NCI-H2227 (cell line): ENCODE measurements around the gene KDR.

ENCODE experiments used
- DNase-seq: peaks from one replicate; lab custom pipeline; 2025; ENCODE audit not compliant: unreplicated experiment; lab: John Stamatoyannopoulos, UW

KDR gene

DNA sequence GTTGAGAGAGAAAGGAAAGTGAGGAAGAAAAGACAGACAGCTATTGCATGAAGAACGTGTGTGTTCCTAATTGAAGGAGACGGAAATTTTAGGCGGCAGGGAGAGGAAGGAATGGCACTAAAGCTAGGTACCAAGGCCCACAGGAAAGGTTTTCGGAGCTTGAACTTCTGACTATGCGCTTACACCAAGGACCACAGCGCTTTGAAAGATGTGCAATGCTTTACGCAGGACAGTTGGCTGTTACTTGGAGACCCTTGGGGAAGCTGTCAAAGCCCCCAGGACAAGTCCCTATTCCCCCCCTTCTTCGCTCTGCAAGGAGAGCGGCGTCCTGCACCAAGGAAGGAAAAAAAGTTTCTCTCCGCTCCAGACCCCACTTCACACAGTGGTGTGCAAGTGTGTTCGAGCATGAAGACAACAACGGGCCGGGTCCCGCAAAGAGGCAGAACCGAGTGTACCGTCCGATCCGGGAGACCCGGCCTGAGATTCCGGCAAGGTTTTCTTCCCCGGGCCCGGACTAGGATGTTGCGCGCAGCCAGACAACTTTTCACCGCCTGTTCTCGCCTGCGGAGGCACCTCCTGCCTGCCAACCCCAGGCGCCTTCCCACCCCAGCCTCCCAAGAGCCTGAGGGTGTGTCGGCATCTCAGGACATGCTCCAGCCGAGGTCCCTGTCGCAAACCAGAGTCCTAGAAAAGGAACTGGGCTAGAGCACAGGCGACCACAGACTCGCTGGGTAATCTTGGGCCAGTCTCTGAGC lies 896 bp downstream of the KDR start:
- no peak for DNase-seq

DNA sequence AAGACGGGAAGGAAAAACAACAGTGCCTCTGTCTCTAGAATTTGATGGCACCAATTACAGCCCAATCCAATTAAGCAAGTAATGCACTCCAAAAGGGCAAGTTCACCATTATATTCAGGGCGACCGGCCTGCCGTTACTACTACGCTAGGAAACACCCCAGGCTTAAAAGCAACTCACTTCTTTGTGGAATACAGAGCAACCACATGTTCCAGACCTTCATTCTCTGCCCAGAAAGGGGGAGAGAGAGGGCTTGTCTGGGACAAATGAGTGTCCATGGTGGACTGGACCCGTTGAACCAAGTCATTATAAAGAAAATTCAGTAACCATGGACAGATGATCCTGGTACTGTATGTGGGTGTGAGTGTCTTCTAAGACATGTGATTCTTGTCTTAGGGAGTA lies 1.6 kb downstream of the KDR start:
- DNase-seq, result no peak

DNA sequence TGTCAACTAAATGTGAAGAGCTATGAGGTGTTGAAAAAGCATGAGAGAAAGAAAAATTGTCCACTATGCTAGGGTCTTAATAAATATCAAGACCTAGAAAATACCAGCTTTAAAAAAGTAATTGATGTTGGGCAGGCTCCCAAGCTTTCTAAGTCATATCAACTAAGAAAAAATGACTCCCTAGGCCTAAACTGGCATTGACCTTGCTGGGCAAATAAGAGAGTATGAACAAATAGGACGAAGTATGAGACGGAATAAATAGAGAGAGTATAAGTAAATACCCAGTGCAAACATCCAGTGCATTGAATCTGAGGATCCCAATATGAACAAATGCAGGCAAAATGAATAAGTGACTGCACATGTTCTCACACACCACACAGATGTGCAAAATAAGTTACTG lies 3.2 kb downstream of the KDR start:
- DNase-seq, result no peak

DNA sequence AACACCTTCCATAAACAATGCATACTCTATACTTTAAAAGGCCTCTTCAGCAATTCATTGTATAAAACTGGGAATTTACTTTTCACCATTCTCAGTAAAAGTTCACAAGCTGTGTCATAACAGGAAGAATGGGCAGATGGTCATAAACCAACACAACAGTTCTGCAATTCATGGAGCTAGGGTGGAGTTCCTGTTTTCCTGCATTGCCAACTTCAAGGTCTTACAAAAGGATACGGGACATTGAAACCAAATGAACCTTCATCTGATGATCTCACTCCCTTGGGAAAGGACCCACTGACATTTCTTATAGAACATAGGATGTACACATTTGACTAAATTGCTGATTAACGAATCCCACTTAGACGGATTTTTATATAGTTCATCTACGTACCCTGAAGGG lies 4.1 kb downstream of the KDR start:
- DNase-seq, result no peak

DNA sequence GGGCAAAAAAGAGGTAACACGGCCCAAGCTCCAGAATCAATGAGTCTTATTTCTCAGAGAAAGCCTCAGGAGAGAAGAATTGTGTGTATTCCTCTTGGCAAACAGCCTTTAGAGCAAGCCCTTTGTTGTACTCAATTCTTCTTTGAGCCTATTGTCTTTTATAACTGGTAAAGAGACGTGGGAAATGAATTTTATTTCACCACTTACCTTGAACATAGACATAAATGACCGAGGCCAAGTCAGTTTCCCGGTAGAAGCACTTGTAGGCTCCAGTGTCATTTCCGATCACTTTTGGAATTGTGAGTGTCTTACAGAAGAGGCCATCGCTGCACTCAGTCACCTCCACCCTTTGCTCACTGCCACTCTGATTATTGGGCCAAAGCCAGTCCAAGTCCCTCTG lies 7.0 kb downstream of the KDR start:
- DNase-seq, result no peak

DNA sequence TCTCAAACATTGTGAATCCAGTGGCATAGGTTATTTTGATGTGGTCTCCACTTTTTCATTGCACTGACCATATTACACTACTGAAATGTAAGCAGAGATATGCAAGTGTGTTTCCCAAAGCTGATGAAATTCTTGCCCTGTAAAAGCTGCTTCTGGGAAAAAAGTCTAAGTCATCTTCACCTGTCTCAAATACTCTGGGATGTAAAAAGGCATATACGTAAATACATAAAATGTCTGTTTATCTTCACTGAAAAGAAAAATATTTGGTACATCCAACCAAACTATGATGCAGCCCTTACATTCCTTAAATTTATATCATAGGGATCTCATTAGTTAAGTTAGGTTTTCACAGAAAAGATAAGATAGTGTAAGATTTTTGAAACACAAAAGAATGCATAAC lies 7.9 kb downstream of the KDR start:
- DNase-seq, result no peak

DNA sequence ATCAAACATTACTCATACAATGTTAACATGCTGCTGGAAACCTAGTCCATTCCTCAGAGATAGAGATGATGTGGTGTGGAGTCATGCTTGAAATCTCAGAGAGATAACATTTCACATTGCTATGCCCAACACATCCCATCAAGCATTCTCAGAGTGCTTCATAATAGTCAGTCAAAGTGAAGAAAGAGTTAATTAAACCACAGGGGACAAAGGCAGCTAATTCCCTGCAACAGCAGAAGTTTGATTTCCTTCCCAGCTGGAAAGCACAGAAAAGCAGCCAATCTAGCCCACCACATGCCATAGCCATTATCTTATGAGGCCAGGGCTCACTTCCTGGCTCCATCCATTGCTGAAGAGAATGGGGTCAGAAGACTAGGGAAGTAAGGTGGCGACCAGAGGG lies 8.9 kb downstream of the KDR start:
- DNase-seq, result no peak

DNA sequence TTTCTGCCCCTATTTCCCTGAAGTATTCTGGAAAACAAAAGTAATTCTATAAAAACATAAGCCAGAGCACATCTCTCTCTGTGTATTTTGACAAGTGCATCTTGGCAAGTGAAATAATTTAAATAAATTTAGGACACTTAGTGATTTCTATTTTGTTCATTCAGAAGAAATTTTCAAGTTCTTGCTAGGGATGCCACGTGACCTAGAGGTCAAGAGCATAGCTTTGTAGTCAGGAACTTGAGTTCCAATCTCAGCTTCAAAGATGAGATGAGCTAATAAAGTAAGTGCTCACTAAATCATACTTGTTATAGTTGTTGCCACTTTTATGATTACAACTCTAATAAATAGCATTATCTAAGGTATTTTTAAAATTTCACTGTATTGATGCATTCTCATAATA lies 13.8 kb downstream of the KDR start:
- no peak for DNase-seq

DNA sequence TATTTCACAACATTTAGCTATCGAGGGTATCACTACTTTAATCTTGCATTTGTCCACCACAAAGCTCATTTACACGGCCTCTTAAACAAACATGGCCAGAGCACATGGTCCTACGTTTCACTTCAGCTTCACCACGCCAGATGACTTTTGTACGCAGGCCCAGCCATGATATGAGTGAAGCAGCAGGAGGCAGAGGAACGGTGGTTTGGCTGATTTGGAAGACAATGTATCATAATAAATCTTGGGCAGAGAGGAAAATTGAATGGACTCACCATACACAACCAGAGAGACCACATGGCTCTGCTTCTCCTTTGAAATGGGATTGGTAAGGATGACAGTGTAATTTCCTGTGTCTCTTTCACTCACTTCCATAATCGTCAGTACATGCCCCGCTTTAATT lies 15.3 kb downstream of the KDR start:
- DNase-seq, result no peak

DNA sequence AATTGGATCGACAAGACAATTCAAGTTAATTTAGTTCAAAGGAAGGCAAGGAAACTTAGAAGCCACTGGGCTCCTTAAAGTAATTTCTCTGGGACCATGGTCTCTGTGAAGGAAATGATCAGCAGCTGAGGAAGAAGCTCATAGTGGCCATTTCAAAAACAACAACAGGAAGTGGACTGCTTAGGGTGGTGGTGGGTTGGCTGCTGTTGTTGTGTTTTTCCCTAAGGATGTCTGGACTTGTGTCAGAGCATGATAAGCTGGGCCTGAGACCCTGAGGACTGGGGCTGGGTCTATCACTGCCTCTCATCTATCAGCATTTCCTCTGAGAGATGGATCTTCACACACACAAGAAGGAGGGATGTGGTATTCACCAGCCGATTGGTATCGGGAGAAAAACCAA lies 18.3 kb downstream of the KDR start:
- DNase-seq, result no peak

DNA sequence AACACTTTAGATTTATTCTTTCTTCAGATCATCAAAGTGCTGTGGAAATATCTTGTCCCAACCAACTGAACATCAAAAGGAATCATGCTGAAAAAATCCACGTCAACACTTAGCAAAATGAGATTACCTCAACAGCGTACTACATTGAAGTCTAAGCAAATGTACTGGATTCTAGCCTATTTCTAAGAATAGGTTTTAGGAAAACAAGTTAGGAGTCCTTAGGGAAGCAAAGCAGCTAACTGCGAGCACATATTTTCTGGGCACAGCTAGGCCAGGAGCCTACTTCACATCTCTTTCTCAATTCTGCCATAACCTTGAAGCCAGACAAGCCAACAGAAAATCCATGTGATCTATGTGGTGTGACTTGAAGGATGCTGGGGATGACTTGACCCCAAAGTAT lies 22.2 kb downstream of the KDR start:
- DNase-seq, result no peak

DNA sequence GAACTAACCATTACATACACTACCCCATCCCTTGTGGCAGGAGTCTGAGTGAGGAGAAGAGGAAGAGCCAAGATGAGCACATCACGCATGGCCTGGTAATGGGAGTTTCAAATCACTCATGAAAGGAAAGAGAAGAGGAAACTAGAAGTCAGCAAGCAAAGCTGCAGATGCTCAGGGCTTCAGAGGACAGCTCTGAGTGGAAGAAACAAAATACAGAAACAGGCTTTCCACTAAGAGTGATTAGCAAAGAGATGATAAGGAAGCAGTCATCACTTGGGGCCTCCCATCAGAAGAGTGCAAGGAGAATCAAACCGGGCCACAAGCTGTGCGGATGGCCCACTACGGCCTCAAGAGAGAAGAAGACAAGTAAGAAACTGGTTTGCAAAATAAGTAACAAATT lies 25.6 kb downstream of the KDR start:
- DNase-seq, result no peak

DNA sequence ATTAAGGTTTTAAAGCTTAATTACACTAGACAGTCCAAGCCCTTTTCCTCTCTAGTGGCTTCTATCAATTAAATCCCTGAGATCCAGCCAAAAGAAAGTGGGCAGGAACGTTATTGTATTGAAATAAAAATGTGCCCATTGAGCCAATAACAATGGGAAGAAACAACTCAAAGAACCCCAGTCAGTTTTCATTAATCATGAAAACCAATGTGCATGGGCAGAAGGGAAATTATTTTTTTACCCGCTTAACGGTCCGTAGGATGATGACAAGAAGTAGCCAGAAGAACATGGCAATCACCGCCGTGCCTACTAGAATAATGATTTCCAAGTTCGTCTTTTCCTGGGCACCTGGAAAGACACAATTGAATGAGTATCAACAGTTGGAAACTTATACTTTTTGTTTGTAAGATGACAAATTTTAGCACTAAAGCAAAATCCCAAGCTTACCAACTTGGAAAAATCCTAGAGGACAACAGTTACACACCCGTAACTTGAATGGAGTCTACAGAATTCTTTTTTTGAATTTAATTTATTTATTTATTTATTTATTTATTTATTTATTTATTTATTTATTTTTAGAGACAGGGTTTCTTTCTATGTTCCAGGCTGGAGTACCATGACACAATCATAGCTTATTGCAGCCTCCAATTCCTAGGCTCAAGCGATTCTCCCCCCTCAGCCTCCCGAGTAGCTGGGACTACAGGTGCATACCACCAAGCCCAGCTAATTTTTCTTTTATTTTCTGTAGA lies 26.8 kb downstream of the KDR start:
- DNase-seq, result no peak

DNA sequence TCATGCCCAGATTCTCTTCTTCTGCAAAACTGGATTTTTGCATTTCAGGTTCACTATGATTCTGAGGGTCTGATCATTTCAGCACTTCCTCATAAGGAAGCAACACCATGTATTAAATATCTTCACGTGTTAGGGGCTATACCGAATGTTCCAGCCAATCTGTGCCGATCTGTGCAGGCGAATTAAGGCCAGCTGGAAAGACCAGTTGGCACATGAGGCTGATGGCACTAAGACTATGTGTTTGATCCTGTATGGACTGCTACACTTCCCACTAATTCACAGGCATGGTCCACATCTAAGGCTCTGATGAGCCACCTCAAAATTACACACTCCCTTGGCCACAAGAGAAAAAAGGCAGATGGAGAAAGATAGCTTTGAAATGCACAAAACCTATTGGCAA lies 28.8 kb downstream of the KDR start:
- no peak for DNase-seq

DNA sequence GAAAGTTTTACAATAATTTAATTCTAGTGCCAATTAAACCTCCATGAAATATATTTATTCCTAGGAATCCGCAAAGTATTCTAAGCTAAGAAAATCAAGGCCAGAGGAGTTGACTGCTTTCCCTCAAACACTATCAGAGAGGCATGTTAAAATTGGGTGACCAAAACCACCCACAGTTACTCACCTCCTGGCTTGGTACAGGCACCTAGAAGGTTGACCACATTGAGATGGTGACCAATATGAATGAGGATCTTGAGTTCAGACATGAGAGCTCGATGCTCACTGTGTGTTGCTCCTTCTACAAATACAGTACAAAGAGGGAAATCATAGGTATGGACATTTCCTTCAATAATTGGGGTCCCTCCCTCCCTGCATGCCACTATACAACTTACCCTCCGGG lies 29.4 kb downstream of the KDR start:
- no peak for DNase-seq

DNA sequence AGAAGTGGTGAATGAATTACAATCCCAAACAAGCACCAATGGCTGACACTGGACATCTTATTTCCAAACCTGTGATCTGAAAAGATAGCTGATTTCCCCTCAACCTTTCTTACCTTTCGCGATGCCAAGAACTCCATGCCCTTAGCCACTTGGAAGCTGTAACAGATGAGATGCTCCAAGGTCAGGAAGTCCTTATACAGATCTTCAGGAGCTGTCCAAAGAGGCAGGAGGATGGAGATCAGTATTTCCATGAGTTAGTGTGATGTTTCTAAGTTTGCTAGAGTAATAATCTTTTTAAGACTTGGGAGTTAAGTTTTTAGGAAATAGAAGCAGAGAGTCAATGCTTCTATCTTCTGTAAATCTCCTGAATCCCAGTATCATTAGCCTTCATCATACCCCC lies 32.9 kb downstream of the KDR start:
- no peak for DNase-seq

DNA sequence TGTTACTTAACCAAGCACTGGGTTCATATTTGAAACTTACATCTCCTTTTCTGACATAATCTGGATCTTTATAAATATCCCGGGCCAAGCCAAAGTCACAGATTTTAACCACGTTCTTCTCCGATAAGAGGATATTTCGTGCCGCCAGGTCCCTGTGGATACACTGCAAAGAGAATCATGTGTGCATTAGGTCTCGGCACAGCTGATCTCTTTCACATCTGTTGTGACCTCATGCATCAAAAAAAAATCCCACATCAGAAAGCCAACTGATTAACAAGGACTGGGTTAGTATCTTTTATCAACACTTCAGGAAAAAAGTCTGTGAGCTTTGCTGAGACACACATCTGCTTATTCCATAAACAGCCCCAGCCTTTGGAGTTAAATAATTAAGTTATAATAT lies 35.5 kb downstream of the KDR start:
- DNase-seq, result no peak

DNA sequence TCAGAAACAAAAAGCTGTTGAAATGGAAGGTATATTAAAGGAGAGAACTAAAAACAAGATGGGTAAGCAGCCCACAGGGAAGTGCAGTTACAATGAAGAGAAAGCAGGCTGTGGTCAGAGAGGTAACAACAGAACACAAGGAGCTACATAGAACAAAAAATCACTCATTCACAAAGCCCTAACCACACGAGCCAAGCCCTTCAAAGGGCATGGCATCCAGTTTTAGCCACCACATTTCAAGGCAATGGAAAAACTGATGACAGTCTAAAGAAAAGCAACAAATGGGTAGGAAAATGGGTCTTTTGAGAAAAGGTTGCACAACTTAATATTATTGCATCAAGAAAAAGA lies 37.5 kb downstream of the KDR start:
- DNase-seq, result no peak

DNA sequence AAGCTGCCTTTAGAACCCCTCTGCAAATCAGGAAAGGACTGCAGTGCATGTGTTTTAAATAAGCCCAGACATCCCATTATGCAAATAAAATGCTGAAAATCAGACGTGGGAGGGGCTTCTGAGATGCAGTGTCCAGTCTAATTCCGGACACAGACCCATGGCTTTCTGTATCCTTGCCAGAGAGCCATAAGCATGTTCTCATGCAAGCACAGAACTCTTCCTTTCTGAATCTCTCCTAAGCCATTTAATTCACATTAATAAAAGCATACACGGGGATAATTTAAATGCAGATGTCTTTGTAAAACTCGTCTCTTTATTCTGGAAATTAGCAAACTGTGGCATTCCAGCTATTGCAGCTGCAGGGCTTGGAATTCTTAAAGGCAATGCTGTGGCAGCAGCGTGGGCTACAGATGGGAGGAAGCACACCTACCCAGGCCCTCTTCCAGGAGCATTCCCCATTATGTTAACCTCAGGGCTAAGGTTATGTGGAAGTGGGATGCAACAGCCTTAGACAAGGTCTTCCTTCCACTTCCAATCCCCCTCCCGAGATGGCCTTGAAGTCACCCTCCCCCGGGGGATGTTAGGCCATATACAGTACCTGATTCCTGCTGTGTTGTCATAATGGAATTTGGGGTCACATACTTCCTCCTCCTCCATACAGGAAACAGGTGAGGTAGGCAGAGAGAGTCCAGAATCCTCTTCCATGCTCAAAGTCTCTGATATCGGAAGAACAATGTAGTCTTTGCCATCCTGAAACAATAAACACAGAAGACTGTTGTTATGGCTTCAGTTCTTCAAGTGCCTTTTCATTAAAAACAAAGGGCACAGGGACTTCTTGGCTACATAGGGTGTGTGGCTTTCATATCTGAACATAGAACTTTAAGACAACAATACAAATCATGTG lies 38.1 kb downstream of the KDR start:
- DNase-seq, result no peak

DNA sequence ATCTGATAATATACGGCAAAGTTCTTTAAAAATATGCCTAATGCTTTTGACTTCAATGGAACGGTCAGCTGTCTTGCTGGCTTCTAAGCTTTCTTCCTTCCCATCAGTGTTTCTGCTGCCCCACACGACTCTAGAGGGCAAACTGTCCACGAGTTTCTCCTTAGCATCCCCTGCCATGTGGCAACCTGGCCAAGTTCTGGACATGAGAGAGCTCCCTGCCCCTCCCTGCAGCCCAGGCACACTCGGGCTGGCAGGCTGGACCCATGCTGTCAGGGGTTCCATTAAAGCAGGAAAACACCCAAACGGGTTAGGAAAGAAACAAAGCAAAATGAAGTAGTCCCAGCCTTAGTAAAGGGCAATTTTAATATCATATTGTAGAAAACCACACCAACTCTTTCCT lies 38.8 kb downstream of the KDR start:
- DNase-seq, result no peak

DNA sequence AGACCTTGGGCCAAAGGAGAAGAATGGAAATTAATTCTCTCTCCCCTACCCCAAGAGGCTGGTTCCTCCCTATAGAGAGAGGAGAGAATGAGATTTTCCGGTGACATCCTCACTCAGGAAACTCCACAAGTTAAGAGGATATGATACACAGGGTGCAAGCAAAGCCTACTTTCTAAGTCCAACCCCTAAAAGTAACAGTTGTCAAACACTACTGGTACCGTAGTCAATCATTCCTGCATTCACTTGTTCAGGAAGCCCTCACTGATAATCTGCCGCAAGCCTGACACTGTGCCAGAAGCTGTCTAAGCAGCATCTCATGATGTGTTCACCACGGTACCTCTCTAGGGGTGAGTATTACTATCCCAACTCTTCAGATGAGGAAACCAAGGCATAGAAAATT lies 41.7 kb downstream of the KDR start:
- DNase-seq, result no peak

DNA sequence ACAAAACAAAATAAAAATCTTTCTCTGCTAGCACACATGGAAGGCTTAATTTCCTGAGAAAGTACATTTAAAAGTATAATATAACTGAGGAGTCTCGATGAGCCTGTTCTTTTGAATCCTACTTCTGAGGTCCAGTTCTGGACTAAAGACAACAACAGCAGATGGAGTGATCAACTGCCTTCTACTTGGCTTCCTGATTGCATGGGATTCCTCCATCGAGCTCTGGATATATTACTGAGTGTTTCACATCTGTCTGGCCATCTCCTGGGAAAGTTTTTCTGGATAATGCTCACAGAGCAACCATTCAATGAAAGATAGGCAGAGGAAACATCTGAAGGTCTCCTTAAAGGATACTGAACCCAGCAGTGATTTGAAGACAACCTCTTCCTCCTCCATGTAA lies 42.6 kb downstream of the KDR start:
- no peak for DNase-seq
